WTC11 (cell line): ENCODE results near the gene ERG28. TPM values are rescaled to one million over a fixed set of nuclear protein-coding genes. Genes with fewer than 3 reads are reported as not detected.

Experiments used
- ATAC-seq: fragments of 200-7000 bp; cut with Tn5 transposase; 2 replicates; pipeline ENCODE4 v1.10.0; 2021; ENCODE audit warnings: mild to moderate bottlenecking, moderate library complexity
- CTCF ChIA-PET: fragments of 300-600 bp; sonication (Branson Sonifier 250); formaldehyde crosslinking; loops from one replicate; lab custom pipeline; 2021; ENCODE audit warnings: antibody characterized with exemption; lab: Charles Lee
- POLR2A ChIA-PET: fragments of 350-600 bp; sonication (Branson Sonifier 250); formaldehyde crosslinking; loops from one replicate; lab custom pipeline; 2021; ENCODE audit warnings: antibody characterized with exemption; lab: Charles Lee
- DNase-seq: peaks from one replicate; pipeline ENCODE4 v3.0.0; 2021; ENCODE audit warnings: low spot score
- H3K27ac Mint-ChIP-seq: 2 replicates; pipeline ENCODE4 v1.8.0; 2021; ENCODE audit warnings: mixed read lengths
- H3K27me3 Mint-ChIP-seq: 2 replicates; pipeline ENCODE4 v1.8.0; 2021; ENCODE audit warnings: low read depth, mild to moderate bottlenecking, moderate library complexity, mixed read lengths
- H3K36me3 Mint-ChIP-seq: 2 replicates; pipeline ENCODE4 v1.8.0; 2021; ENCODE audit warnings: mixed read lengths
- H3K4me1 Mint-ChIP-seq: 2 replicates; pipeline ENCODE4 v1.8.0; 2022; ENCODE audit warnings: mixed read lengths
- H3K4me3 Mint-ChIP-seq: 2 replicates; pipeline ENCODE4 v1.8.0; 2021; ENCODE audit warnings: mild to moderate bottlenecking, moderate library complexity, mixed read lengths
- H3K9me3 Mint-ChIP-seq: 2 replicates; pipeline ENCODE4 v1.8.0; 2021; ENCODE audit warnings: mixed read lengths
- GABPB1 ChIP-seq: sonication (generic); formaldehyde crosslinking; IDR thresholded peaks from 2 replicates; pipeline ENCODE4 v1.8.1; 2023; ENCODE audit warnings: mild to moderate bottlenecking, missing genetic modification reagents
- SMAD3 ChIP-seq: sonication (generic); formaldehyde crosslinking; IDR thresholded peaks from 2 replicates; pipeline ENCODE4 v1.8.0; 2022; ENCODE audit warnings: missing genetic modification reagents, mild to moderate bottlenecking, borderline replicate concordance
- SOX15 ChIP-seq: fragments of 250-450 bp; sonication (Bioruptor Pico); IDR thresholded peaks from 2 replicates; pipeline ENCODE4 v1.9.0; 2021; ENCODE audit warnings: mild to moderate bottlenecking
- TCF7 ChIP-seq: sonication (generic); formaldehyde crosslinking; IDR thresholded peaks from 2 replicates; pipeline ENCODE4 v1.8.0; 2022; ENCODE audit warnings: mild to moderate bottlenecking, low read depth, missing genetic modification reagents, moderate library complexity
- ZNF317 ChIP-seq: sonication (generic); formaldehyde crosslinking; IDR thresholded peaks from 2 replicates; pipeline ENCODE4 v1.8.1; 2023; ENCODE audit warnings: low read depth, mild to moderate bottlenecking, moderate library complexity, missing genetic modification reagents, borderline replicate concordance
- total RNA-seq: library from RNA; stranded (reverse); gene quantifications from 3 replicates; pipeline ENCODE4 v1.2.3, GENCODE V29; 2021
- TF ChIP-seq, protein P1 (sequence below): sonication (generic); formaldehyde crosslinking; IDR thresholded peaks from 2 replicates; pipeline ENCODE4 v1.8.0; 2023; ENCODE audit warnings: missing genetic modification reagents, mild to moderate bottlenecking, borderline replicate concordance
- TF ChIP-seq, protein P2 (sequence below): sonication (generic); formaldehyde crosslinking; IDR thresholded peaks from 2 replicates; pipeline ENCODE4 v1.8.0; 2023; ENCODE audit warnings: mild to moderate bottlenecking, missing genetic modification reagents
- TF ChIP-seq, protein P3 (sequence below): fragments of 250-450 bp; sonication (Bioruptor Pico); IDR thresholded peaks from 2 replicates; pipeline ENCODE4 v1.9.0; 2021; ENCODE audit warnings: mild to moderate bottlenecking, borderline replicate concordance
- TF ChIP-seq, protein P4 (sequence below): sonication (generic); formaldehyde crosslinking; IDR thresholded peaks from 2 replicates; pipeline ENCODE4 v1.8.1; 2023; ENCODE audit warnings: mild to moderate bottlenecking, missing genetic modification reagents, borderline replicate concordance

The ERG28 gene
- total RNA-seq, 1 experiment from 2014 or later = 27.9 TPM

DNA sequence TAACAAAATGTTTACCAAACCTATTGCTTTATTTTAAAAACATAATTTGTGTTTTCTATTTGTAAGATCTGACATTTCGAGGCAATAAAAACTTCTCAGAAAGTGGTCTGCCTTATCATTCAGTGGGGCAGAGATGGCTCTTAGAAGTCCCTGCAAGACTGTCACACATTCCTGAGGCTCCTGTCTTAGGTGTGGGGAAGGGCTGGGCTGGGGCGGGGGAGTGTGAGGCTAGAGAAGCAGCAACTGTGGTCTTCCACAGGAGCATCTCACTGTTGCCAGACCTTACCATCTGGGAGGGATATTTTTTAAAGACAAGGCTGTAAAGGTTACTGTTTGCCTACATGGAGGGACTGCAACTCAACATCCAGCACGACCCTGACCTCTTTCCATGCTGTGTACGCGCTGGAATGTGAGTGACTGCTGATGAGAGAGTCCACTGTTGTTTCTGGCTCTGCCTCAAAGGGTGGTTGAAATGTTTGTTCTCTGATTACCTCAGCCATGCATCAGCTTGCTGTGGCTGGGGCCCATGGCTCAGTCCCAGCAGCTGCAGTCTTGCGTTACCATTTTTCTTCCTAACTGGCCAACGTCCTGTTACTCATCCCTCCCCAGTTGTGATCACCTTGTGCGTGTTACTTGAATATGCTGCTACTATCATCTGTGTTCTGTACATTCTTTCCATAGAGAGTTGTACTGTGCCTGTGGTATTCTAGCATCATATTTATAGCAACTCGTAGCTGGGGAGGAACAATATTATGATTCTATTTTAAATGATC, 12.4 kb downstream of the ERG28 start:
- DNase-seq = no peak
- Mint-ChIP-seq H3K36me3 (peaks cover 41% of the 10 kb centered on the region), H3K4me1 (no peaks in the 10 kb centered on the region), H3K9me3 (no peaks in the 10 kb centered on the region), H3K27ac (peak overlapping the region; percentile 92)
- ChIA-PET CTCF (interaction anchor here (1.4 kb wide), 1 partner anchor 11 kb away, joined by 3 read pairs; no protein-coding TSS in a partner anchor), POLR2A (no interaction called here)
- ATAC-seq = no peak
- TF ChIP-seq TCF7 (no peak), GABPB1 (peak; percentile 98), SOX15 (CRISPR knock-in tag) (no peak)
- TF ChIP-seq, all 79 proteins: peak for 1
- Mint-ChIP-seq H3K27me3 (no peaks in the 10 kb centered on the region), H3K4me3 (no peak overlapping the region)

DNA sequence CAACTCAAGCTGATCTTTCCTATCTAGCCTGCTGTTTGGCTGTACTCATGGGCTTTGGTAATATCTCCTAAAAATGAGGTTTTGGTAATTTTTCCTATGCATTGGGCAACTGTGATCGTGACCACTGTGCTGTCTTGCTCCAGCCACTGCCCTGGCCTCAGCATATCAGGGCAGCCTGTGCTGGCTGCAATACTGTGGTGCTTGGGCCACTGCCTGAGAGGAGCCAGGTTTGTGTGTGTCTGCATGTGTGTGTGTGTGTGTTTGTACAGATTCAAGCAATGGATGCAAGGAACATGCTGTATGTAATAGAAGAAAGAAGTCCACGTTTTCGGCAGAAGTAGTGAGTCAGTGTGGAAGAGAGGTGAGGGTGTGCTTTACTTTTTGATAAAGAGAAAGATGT, 13.0 kb downstream of the ERG28 start:
- Mint-ChIP-seq H3K4me1 (no peaks in the 10 kb centered on the region), H3K27ac (peak overlapping the region; percentile 57), H3K4me3 (no peak overlapping the region), H3K27me3 (no peaks in the 10 kb centered on the region), H3K36me3 (peaks cover 37% of the 10 kb centered on the region), H3K9me3 (no peaks in the 10 kb centered on the region)
- TF ChIP-seq GABPB1 (no peak), ZNF317 (no peak), SMAD3 (CRISPR knock-in tag) (no peak)
- TF ChIP-seq, protein P1, sequence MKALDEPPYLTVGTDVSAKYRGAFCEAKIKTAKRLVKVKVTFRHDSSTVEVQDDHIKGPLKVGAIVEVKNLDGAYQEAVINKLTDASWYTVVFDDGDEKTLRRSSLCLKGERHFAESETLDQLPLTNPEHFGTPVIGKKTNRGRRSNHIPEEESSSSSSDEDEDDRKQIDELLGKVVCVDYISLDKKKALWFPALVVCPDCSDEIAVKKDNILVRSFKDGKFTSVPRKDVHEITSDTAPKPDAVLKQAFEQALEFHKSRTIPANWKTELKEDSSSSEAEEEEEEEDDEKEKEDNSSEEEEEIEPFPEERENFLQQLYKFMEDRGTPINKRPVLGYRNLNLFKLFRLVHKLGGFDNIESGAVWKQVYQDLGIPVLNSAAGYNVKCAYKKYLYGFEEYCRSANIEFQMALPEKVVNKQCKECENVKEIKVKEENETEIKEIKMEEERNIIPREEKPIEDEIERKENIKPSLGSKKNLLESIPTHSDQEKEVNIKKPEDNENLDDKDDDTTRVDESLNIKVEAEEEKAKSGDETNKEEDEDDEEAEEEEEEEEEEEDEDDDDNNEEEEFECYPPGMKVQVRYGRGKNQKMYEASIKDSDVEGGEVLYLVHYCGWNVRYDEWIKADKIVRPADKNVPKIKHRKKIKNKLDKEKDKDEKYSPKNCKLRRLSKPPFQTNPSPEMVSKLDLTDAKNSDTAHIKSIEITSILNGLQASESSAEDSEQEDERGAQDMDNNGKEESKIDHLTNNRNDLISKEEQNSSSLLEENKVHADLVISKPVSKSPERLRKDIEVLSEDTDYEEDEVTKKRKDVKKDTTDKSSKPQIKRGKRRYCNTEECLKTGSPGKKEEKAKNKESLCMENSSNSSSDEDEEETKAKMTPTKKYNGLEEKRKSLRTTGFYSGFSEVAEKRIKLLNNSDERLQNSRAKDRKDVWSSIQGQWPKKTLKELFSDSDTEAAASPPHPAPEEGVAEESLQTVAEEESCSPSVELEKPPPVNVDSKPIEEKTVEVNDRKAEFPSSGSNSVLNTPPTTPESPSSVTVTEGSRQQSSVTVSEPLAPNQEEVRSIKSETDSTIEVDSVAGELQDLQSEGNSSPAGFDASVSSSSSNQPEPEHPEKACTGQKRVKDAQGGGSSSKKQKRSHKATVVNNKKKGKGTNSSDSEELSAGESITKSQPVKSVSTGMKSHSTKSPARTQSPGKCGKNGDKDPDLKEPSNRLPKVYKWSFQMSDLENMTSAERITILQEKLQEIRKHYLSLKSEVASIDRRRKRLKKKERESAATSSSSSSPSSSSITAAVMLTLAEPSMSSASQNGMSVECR (CRISPR knock-in tag) = no peak
- TF ChIP-seq, protein P2, sequence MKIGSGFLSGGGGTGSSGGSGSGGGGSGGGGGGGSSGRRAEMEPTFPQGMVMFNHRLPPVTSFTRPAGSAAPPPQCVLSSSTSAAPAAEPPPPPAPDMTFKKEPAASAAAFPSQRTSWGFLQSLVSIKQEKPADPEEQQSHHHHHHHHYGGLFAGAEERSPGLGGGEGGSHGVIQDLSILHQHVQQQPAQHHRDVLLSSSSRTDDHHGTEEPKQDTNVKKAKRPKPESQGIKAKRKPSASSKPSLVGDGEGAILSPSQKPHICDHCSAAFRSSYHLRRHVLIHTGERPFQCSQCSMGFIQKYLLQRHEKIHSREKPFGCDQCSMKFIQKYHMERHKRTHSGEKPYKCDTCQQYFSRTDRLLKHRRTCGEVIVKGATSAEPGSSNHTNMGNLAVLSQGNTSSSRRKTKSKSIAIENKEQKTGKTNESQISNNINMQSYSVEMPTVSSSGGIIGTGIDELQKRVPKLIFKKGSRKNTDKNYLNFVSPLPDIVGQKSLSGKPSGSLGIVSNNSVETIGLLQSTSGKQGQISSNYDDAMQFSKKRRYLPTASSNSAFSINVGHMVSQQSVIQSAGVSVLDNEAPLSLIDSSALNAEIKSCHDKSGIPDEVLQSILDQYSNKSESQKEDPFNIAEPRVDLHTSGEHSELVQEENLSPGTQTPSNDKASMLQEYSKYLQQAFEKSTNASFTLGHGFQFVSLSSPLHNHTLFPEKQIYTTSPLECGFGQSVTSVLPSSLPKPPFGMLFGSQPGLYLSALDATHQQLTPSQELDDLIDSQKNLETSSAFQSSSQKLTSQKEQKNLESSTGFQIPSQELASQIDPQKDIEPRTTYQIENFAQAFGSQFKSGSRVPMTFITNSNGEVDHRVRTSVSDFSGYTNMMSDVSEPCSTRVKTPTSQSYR (CRISPR knock-in tag) = no peak
- TF ChIP-seq, protein P3, sequence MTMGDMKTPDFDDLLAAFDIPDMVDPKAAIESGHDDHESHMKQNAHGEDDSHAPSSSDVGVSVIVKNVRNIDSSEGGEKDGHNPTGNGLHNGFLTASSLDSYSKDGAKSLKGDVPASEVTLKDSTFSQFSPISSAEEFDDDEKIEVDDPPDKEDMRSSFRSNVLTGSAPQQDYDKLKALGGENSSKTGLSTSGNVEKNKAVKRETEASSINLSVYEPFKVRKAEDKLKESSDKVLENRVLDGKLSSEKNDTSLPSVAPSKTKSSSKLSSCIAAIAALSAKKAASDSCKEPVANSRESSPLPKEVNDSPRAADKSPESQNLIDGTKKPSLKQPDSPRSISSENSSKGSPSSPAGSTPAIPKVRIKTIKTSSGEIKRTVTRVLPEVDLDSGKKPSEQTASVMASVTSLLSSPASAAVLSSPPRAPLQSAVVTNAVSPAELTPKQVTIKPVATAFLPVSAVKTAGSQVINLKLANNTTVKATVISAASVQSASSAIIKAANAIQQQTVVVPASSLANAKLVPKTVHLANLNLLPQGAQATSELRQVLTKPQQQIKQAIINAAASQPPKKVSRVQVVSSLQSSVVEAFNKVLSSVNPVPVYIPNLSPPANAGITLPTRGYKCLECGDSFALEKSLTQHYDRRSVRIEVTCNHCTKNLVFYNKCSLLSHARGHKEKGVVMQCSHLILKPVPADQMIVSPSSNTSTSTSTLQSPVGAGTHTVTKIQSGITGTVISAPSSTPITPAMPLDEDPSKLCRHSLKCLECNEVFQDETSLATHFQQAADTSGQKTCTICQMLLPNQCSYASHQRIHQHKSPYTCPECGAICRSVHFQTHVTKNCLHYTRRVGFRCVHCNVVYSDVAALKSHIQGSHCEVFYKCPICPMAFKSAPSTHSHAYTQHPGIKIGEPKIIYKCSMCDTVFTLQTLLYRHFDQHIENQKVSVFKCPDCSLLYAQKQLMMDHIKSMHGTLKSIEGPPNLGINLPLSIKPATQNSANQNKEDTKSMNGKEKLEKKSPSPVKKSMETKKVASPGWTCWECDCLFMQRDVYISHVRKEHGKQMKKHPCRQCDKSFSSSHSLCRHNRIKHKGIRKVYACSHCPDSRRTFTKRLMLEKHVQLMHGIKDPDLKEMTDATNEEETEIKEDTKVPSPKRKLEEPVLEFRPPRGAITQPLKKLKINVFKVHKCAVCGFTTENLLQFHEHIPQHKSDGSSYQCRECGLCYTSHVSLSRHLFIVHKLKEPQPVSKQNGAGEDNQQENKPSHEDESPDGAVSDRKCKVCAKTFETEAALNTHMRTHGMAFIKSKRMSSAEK (CRISPR knock-in tag) = no peak
- TF ChIP-seq, protein P4, sequence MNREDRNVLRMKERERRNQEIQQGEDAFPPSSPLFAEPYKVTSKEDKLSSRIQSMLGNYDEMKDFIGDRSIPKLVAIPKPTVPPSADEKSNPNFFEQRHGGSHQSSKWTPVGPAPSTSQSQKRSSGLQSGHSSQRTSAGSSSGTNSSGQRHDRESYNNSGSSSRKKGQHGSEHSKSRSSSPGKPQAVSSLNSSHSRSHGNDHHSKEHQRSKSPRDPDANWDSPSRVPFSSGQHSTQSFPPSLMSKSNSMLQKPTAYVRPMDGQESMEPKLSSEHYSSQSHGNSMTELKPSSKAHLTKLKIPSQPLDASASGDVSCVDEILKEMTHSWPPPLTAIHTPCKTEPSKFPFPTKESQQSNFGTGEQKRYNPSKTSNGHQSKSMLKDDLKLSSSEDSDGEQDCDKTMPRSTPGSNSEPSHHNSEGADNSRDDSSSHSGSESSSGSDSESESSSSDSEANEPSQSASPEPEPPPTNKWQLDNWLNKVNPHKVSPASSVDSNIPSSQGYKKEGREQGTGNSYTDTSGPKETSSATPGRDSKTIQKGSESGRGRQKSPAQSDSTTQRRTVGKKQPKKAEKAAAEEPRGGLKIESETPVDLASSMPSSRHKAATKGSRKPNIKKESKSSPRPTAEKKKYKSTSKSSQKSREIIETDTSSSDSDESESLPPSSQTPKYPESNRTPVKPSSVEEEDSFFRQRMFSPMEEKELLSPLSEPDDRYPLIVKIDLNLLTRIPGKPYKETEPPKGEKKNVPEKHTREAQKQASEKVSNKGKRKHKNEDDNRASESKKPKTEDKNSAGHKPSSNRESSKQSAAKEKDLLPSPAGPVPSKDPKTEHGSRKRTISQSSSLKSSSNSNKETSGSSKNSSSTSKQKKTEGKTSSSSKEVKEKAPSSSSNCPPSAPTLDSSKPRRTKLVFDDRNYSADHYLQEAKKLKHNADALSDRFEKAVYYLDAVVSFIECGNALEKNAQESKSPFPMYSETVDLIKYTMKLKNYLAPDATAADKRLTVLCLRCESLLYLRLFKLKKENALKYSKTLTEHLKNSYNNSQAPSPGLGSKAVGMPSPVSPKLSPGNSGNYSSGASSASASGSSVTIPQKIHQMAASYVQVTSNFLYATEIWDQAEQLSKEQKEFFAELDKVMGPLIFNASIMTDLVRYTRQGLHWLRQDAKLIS = no peak
- no peak for ATAC-seq
- ChIA-PET CTCF (no interaction called here), POLR2A (no interaction called here)
- no peak for DNase-seq
